Measurements from ENCODE around the gene TRMT44. TPM values are rescaled to one million over a fixed set of nuclear protein-coding genes. Genes with fewer than 3 reads are reported as not detected.

TRMT44 gene
- total RNA-seq, 1 experiment from 2014 or later = 22.9 TPM

GRCh38 chr4:8477095-8477635 is 36.6 kb downstream of the TRMT44 start:
- BruUV-seq (replicated peaks) = no TSS peak
- peaks cover 9% of the 10 kb centered on the region for H3K36me3 ChIP-seq (ENCODE audit: insufficient read depth, low read length, poor library complexity, severe bottlenecking)
- TF ChIP-seq, protein P1, sequence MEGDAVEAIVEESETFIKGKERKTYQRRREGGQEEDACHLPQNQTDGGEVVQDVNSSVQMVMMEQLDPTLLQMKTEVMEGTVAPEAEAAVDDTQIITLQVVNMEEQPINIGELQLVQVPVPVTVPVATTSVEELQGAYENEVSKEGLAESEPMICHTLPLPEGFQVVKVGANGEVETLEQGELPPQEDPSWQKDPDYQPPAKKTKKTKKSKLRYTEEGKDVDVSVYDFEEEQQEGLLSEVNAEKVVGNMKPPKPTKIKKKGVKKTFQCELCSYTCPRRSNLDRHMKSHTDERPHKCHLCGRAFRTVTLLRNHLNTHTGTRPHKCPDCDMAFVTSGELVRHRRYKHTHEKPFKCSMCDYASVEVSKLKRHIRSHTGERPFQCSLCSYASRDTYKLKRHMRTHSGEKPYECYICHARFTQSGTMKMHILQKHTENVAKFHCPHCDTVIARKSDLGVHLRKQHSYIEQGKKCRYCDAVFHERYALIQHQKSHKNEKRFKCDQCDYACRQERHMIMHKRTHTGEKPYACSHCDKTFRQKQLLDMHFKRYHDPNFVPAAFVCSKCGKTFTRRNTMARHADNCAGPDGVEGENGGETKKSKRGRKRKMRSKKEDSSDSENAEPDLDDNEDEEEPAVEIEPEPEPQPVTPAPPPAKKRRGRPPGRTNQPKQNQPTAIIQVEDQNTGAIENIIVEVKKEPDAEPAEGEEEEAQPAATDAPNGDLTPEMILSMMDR (conservative IDR thresholded peaks at IDR 0.05; ENCODE audit: low read depth, low read length) = no peak
- TF ChIP-seq EZH2 (IDR thresholded peaks at IDR 0.05; ENCODE audit: borderline replicate concordance, low read depth, low read length, poor library complexity, severe bottlenecking) = no peak
- no peaks in the 10 kb centered on the region for H3K9me3 ChIP-seq (ENCODE audit: low read depth, low read length, poor library complexity, severe bottlenecking)
- H3K4me3 ChIP-seq (ENCODE audit: low read depth, low read length, poor library complexity, severe bottlenecking) = no peak overlapping the region
- H3K4me1 ChIP-seq (ENCODE audit: insufficient read depth, low read length, poor library complexity, severe bottlenecking) = no peaks in the 10 kb centered on the region
- no peaks in the 10 kb centered on the region for H3K27me3 ChIP-seq (replicated peaks; ENCODE audit: insufficient read depth, low read depth, low read length, poor library complexity)
- H3K27ac ChIP-seq (ENCODE audit: low read depth, low read length, poor library complexity, severe bottlenecking) = no peak overlapping the region
- CTCF ChIA-PET = no interaction called here
- POLR2A ChIA-PET (ENCODE audit: low non-redundant PET) = no interaction called here
- DNase-seq (ENCODE audit: low spot score) = no peak
- intact Hi-C loops (cut with micrococcal nuclease; ENCODE audit: unreplicated experiment) = no loop called here

- intact Hi-C loops (cut with micrococcal nuclease; ENCODE audit: unreplicated experiment) = no loop called here
- CTCF ChIA-PET = no interaction called here
- POLR2A ChIA-PET (ENCODE audit: low non-redundant PET) = no interaction called here
- Histone ChIP-seq H3K4me1 (ENCODE audit: insufficient read depth, low read length, poor library complexity, severe bottlenecking) (no peaks in the 10 kb centered on the region), H3K36me3 (ENCODE audit: insufficient read depth, low read length, poor library complexity, severe bottlenecking) (peaks cover 9% of the 10 kb centered on the region), H3K9me3 (ENCODE audit: low read depth, low read length, poor library complexity, severe bottlenecking) (no peaks in the 10 kb centered on the region), H3K27me3 (replicated peaks; ENCODE audit: insufficient read depth, low read depth, low read length, poor library complexity) (no peaks in the 10 kb centered on the region), H3K27ac (ENCODE audit: low read depth, low read length, poor library complexity, severe bottlenecking) (no peak overlapping the region), H3K4me3 (ENCODE audit: low read depth, low read length, poor library complexity, severe bottlenecking) (no peak overlapping the region)
- BruUV-seq (replicated peaks) = no TSS peak
- DNase-seq (ENCODE audit: low spot score) = no peak
- no peak for TF ChIP-seq EZH2 (IDR thresholded peaks at IDR 0.05; ENCODE audit: borderline replicate concordance, low read depth, low read length, poor library complexity, severe bottlenecking)
- TF ChIP-seq, protein P1 (conservative IDR thresholded peaks at IDR 0.05; ENCODE audit: low read depth, low read length) = no peak
Measured at GRCh38 chr4:8477676-8478075, 37.1 kb downstream of the TRMT44 start.

- CTCF ChIA-PET = no interaction called here
- TF ChIP-seq EZH2 (IDR thresholded peaks at IDR 0.05; ENCODE audit: borderline replicate concordance, low read depth, low read length, poor library complexity, severe bottlenecking) = no peak
- TF ChIP-seq, protein P1 (conservative IDR thresholded peaks at IDR 0.05; ENCODE audit: low read depth, low read length) = no peak
Measured at GRCh38 chr4:8478371-8478770, 37.8 kb downstream of the TRMT44 start.

More at GRCh38 chr4:8478371-8478770, 37.8 kb downstream of the TRMT44 start:
- H3K36me3 ChIP-seq (ENCODE audit: insufficient read depth, low read length, poor library complexity, severe bottlenecking) = peaks cover 9% of the 10 kb centered on the region
- H3K27ac ChIP-seq (ENCODE audit: low read depth, low read length, poor library complexity, severe bottlenecking) = no peak overlapping the region
- POLR2A ChIA-PET (ENCODE audit: low non-redundant PET) = no interaction called here
- no peaks in the 10 kb centered on the region for H3K27me3 ChIP-seq (replicated peaks; ENCODE audit: insufficient read depth, low read depth, low read length, poor library complexity)
- BruUV-seq (replicated peaks) = no TSS peak
- H3K4me3 ChIP-seq (ENCODE audit: low read depth, low read length, poor library complexity, severe bottlenecking) = no peak overlapping the region
- DNase-seq (ENCODE audit: low spot score) = no peak
- intact Hi-C loops (cut with micrococcal nuclease; ENCODE audit: unreplicated experiment) = no loop called here
- H3K9me3 ChIP-seq (ENCODE audit: low read depth, low read length, poor library complexity, severe bottlenecking) = no peaks in the 10 kb centered on the region
- H3K4me1 ChIP-seq (ENCODE audit: insufficient read depth, low read length, poor library complexity, severe bottlenecking) = no peaks in the 10 kb centered on the region

Data from A673 (cell line).